Measurements from ENCODE around the gene SLC13A4. TPM values are rescaled to one million over a fixed set of nuclear protein-coding genes. Genes with fewer than 3 reads are reported as not detected.

The SLC13A4 gene, protein sequence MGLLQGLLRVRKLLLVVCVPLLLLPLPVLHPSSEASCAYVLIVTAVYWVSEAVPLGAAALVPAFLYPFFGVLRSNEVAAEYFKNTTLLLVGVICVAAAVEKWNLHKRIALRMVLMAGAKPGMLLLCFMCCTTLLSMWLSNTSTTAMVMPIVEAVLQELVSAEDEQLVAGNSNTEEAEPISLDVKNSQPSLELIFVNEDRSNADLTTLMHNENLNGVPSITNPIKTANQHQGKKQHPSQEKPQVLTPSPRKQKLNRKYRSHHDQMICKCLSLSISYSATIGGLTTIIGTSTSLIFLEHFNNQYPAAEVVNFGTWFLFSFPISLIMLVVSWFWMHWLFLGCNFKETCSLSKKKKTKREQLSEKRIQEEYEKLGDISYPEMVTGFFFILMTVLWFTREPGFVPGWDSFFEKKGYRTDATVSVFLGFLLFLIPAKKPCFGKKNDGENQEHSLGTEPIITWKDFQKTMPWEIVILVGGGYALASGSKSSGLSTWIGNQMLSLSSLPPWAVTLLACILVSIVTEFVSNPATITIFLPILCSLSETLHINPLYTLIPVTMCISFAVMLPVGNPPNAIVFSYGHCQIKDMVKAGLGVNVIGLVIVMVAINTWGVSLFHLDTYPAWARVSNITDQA
- not detected in 2 replicates for total RNA-seq

DNA sequence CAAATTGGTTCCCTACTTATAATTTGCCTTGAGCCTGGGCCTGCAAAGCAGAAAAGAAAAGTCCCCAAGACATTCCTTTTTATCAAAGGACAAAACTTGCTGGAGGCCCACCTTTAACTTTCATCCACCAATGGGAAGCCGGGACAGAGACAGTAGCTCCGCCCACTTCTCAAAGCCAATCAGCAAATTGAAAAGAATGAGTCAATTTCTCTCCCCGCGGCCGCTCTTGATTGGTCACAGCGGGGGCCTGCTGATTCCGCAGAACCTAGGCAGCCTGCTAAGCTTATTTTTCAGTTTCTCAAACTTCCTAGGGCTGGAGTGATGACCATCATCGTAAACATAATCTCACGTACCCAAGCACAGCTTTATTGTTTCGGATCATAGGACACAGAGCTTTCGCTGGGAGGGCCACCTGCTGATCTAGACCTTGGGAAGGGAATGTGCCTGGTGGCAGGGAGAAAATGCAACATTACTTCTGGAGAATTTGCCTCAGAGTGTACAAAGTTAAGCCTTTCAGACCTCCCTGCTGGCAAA, at the start of gene SLC13A4:
Gene SLC13A4 (minus strand): TSS at position 51 of the 534 bp plus-strand sequence. CDS start 690 bp downstream, outside the sequence.

DNA sequence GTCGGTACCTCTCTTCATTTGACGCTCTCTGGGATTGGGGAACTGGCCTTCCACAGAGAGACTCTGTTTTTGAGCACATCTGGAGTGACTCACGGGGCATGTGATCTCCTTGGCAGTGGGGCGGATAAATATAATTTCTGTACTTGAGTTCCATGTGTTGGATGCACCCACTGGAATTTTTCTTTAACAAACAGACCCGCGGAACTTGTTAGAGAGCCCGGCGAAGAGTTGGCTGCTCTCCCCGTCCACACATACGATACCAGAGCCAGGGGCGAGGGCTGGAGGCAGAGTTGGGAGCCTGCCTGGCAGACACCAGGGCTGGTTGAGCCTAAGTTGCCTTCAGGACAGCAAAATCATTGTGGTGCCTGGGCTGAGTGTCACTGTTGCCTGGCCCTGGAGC, 20.8 kb upstream of the SLC13A4 start, which contains the start of gene FAM180A:
Gene FAM180A (minus strand): TSS at position 44 of the 400 bp plus-strand sequence. CDS start 233 bp downstream, outside the sequence.

DNA sequence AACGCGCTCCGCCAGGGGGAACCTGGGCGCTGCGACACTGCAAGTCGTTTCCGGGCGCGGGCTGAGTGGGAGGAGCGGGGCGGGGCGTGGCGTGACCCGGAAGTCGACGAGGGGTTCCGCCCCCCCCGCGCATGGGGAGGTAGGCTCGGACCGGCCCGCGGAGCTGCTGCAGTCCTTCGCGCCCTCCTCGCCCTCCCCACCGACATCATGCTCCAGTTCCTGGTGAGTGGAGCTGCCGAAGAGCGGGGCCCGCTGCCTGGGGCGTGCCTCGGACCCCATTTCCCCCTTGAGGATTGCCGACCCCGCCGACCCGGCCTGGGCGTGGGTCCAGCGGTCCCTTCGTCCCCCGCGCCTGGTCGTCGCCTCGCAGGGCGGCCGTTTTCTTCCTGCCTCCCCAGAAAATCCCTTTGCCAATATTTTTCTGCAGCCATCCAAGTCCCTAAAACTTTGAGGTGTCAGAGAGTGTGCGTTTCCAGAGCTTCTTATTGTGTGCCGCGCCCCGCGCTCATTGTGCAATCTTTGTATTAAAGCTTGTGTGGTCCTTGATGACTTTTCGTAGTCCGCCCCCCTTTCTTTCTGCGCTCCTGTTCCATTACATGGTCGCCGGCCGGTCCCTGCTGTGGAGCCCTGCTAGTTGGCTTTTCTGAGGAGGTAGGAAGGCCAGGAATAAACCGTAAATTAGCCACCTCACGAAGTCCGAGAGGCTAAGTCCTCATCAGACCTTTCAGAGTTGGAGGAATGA, 65.4 kb downstream of the SLC13A4 start, which contains the start of gene STMP1:
Gene STMP1 (plus strand): TSS at position 142 of the 742 bp plus-strand sequence.

Other genes starting within 250 kb of the SLC13A4 start
- gene CNOT4, start 218.1 kb downstream of the SLC13A4 start, total RNA-seq: 7.3 and 11.6 TPM in 2 replicates
- 27.8 and 33.2 TPM in 2 replicates for gene NUP205, start 170.3 kb downstream of the SLC13A4 start, total RNA-seq
- gene STMP1, start 65.7 kb downstream of the SLC13A4 start, total RNA-seq: 7.4 and 10.1 TPM in 2 replicates
- under 0.01 TPM in 1 of 2 replicates, not detected in the other for gene FAM180A, start 20.6 kb upstream of the SLC13A4 start, total RNA-seq
- gene MTPN, start 249.2 kb upstream of the SLC13A4 start, total RNA-seq: 101 and 108 TPM in 2 replicates